Stimulated activated CD4-positive, alpha-beta T cell treated with anti-CD3 and anti-CD28 coated beads, Interleukin-4, amount 100 ng/mL, for 24 hours (primary cell): ENCODE data around the gene TMEM161A.

Experiments used
- DNase-seq: peaks from one replicate; pipeline ENCODE4 v3.0.0-alpha.2; 2020

The TMEM161A gene

GRCh38 chr19:19095691-19096090, 42.6 kb downstream of the TMEM161A start:
- DNase-seq, result no peak

GRCh38 chr19:19094513-19094912, 43.8 kb downstream of the TMEM161A start:
- no peak for DNase-seq

- DNase-seq, result no peak
Observed at GRCh38 chr19:19087676-19088075, 50.6 kb downstream of the TMEM161A start.

GRCh38 chr19:19083413-19084178, 54.7 kb downstream of the TMEM161A start:
- no peak for DNase-seq

GRCh38 chr19:19081642-19082151, 56.6 kb downstream of the TMEM161A start:
- DNase-seq, result no peak

GRCh38 chr19:19079571-19079970, 58.7 kb downstream of the TMEM161A start:
- DNase-seq, result no peak

GRCh38 chr19:19078801-19079200, 59.5 kb downstream of the TMEM161A start:
- DNase-seq, result no peak

- no peak for DNase-seq
Observed at GRCh38 chr19:19077103-19077502, 61.2 kb downstream of the TMEM161A start.

GRCh38 chr19:19076476-19076875, 61.8 kb downstream of the TMEM161A start:
- DNase-seq, result no peak

- no peak for DNase-seq
Observed at GRCh38 chr19:19075126-19075525, 63.2 kb downstream of the TMEM161A start.

- DNase-seq, result no peak
Observed at GRCh38 chr19:19074196-19074882, 63.9 kb downstream of the TMEM161A start.

GRCh38 chr19:19071897-19072296, 66.4 kb downstream of the TMEM161A start:
- DNase-seq, result no peak
